Measurements from ENCODE around the gene FBXO9. TPM values are rescaled to one million over a fixed set of nuclear protein-coding genes. Genes with fewer than 3 reads are reported as not detected.

FBXO9 gene
- total and polyA plus RNA-seq, 4 experiments from 2014 or later, result 56.2 to 136 (median 93.4) TPM

DNA sequence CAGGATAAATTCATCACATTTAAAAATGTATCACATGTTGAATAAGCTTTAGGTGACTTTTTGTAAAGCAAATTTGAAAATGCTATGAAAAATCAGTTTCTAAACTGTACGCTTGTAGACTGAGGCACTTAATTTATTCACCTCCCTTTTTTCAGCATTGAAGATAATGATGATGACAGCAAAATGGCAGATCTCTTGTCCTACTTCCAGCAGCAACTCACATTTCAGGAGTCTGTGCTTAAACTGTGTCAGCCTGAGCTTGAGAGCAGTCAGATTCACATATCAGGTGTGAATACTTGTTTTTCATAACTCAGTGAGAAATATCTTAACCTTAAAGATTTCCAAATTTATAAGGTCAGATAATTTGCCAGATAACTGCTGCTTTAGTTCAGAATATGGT, 15.6 kb downstream of the FBXO9 start:
- H3K27ac Mint-ChIP-seq, result peak overlapping the region in 1 of 7 donors; percentile 14
- CTCF ChIA-PET (ENCODE audit: partially characterized antibody), result interaction anchor here (1.1 kb wide), 1 partner anchor 13 kb away, joined by 3 read pairs; no protein-coding TSS in a partner anchor
- no peaks in the 10 kb centered on the region for H3K27me3 ChIP-seq (ENCODE audit: insufficient read depth, low read length)
- no peak overlapping the region for H3K4me3 ChIP-seq (ENCODE audit: low read length in 2 of 2)
- no peak overlapping the region for H3K27ac ChIP-seq (ENCODE audit: low read depth, low read length)
- peaks cover 58% of the 10 kb centered on the region for H3K36me3 ChIP-seq (ENCODE audit: insufficient read depth, low read length)
- no peaks in the 10 kb centered on the region for H3K27me3 Mint-ChIP-seq
- DNase-seq, result no peak
- H3K9me3 Mint-ChIP-seq, result no peaks in the 10 kb centered on the region
- peaks cover 0 to 1% (median 0%) of the 10 kb centered on the region in 4 donors for H3K4me1 Mint-ChIP-seq
- intact Hi-C loops (cut with micrococcal nuclease), result no loop called here
- POLR2A ChIA-PET (ENCODE audit: partially characterized antibody), result interaction anchor here (1.2 kb wide), 1 partner anchor 15 kb away, joined by 5 read pairs; no protein-coding TSS in a partner anchor
- peaks cover 56 to 68% of the 10 kb centered on the region in 2 donors for H3K36me3 Mint-ChIP-seq
- H3K4me3 Mint-ChIP-seq, result no peak overlapping the region
- no peaks in the 10 kb centered on the region for H3K4me1 ChIP-seq (ENCODE audit: insufficient read depth, low read length)
- H3K9me3 ChIP-seq (ENCODE audit: control insufficient read depth in 1 of 2, low read length in 2 of 2), result no peaks in the 10 kb centered on the region

DNA sequence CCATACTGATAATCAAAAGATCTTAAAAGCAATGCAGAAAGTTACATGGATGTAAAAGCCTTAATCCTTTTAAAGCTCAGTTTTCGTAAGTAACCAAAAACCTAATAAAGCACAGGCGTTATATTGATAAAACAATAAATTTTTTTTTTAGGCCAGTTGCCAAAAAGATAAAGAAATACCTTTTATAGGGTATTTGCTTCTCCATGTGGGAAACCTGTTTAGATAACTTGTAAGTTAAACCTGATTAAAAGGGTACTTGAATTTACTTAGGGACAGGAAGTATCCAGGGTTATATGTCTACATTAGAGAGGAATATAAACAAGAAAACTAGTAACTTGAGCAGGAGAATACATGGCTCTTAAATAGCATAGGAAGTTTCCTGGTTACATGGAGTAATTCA, 21.1 kb downstream of the FBXO9 start:
- intact Hi-C loops (cut with micrococcal nuclease), result no loop called here
- Histone ChIP-seq H3K36me3 (ENCODE audit: insufficient read depth, low read length) (peaks cover 48% of the 10 kb centered on the region), H3K4me1 (ENCODE audit: insufficient read depth, low read length) (no peaks in the 10 kb centered on the region), H3K4me3 (ENCODE audit: low read length in 2 of 2) (no peak overlapping the region), H3K27me3 (ENCODE audit: insufficient read depth, low read length) (no peaks in the 10 kb centered on the region), H3K9me3 (ENCODE audit: control insufficient read depth in 1 of 2, low read length in 2 of 2) (no peaks in the 10 kb centered on the region), H3K27ac (ENCODE audit: low read depth, low read length) (no peak overlapping the region)
- peaks cover 0 to 1% (median 0%) of the 10 kb centered on the region in 4 donors for H3K4me1 Mint-ChIP-seq
- H3K27ac Mint-ChIP-seq, result no peak overlapping the region
- CTCF ChIA-PET (ENCODE audit: partially characterized antibody), result interaction anchor here (0.5 kb wide), 1 partner anchor 18 kb away, joined by 3 read pairs; no protein-coding TSS in a partner anchor
- no peak for DNase-seq
- H3K9me3 Mint-ChIP-seq, result no peaks in the 10 kb centered on the region
- H3K4me3 Mint-ChIP-seq, result no peak overlapping the region
- POLR2A ChIA-PET (ENCODE audit: partially characterized antibody), result no interaction called here
- peaks cover 57 to 62% of the 10 kb centered on the region in 2 donors for H3K36me3 Mint-ChIP-seq
- H3K27me3 Mint-ChIP-seq, result no peaks in the 10 kb centered on the region

DNA sequence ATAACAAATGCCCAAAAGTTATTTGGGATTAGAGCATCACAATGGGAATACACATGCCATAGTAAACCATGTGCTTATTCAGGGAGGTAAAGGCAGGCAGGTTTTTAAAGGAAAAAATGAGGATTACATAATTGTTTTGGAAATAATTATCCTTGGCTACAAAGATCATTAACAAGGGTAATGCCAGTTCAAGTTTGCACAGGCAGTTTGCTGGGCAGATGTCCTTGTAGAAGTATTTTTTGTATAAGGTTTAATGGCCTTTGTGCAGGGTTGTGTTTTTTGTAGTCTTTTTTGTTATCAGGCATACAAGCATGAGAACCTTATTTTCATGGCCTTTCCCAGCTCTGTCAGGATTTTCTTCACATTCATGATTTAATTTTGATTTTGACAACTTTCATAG, 24.7 kb downstream of the FBXO9 start:
- intact Hi-C loops (cut with micrococcal nuclease), result no loop called here
- Histone ChIP-seq H3K4me1 (ENCODE audit: insufficient read depth, low read length) (no peaks in the 10 kb centered on the region), H3K27me3 (ENCODE audit: insufficient read depth, low read length) (no peaks in the 10 kb centered on the region), H3K4me3 (ENCODE audit: low read length in 2 of 2) (no peak overlapping the region), H3K36me3 (ENCODE audit: insufficient read depth, low read length) (peaks cover 50% of the 10 kb centered on the region), H3K27ac (ENCODE audit: low read depth, low read length) (no peak overlapping the region), H3K9me3 (ENCODE audit: control insufficient read depth in 1 of 2, low read length in 2 of 2) (no peaks in the 10 kb centered on the region)
- H3K36me3 Mint-ChIP-seq, result peaks cover 44 to 63% of the 10 kb centered on the region in 2 donors
- no peaks in the 10 kb centered on the region for H3K9me3 Mint-ChIP-seq
- DNase-seq, result no peak
- H3K4me3 Mint-ChIP-seq, result no peak overlapping the region
- CTCF ChIA-PET (ENCODE audit: partially characterized antibody), result no interaction called here
- H3K27ac Mint-ChIP-seq, result no peak overlapping the region
- POLR2A ChIA-PET (ENCODE audit: partially characterized antibody), result no interaction called here
- H3K4me1 Mint-ChIP-seq, result no peaks in the 10 kb centered on the region
- no peaks in the 10 kb centered on the region for H3K27me3 Mint-ChIP-seq

DNA sequence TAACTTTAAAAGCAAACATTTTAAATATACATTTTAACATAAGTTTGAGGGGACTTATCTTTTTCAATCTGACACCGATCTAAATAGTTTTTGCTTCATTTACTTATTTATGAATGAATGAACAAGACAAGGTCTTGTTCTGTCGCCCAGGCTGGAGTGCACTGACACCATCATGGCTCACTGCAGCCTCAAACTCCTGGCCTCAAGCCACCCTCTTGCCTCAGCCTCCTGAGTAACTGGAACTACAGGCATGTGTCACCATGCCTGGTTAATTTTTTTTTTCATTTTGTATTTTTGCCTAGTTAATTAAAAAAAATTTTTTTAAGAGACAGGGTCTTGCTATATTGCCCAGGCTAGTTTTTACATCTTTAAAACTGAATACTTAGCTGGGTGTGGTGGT, 25.4 kb downstream of the FBXO9 start:
- CTCF ChIA-PET (ENCODE audit: partially characterized antibody), result interaction anchor here (1.0 kb wide), 1 partner anchor 25 kb away, joined by 3 read pairs; the partner anchor contains the start of gene FBXO9
- no peak for DNase-seq
- no peak overlapping the region for H3K4me3 Mint-ChIP-seq
- H3K27ac Mint-ChIP-seq, result peak overlapping the region in 1 of 7 donors; percentile 23
- Histone ChIP-seq H3K27me3 (ENCODE audit: insufficient read depth, low read length) (no peaks in the 10 kb centered on the region), H3K36me3 (ENCODE audit: insufficient read depth, low read length) (peaks cover 56% of the 10 kb centered on the region), H3K27ac (ENCODE audit: low read depth, low read length) (no peak overlapping the region), H3K9me3 (ENCODE audit: control insufficient read depth in 1 of 2, low read length in 2 of 2) (no peaks in the 10 kb centered on the region), H3K4me3 (ENCODE audit: low read length in 2 of 2) (no peak overlapping the region), H3K4me1 (ENCODE audit: insufficient read depth, low read length) (no peaks in the 10 kb centered on the region)
- H3K27me3 Mint-ChIP-seq, result no peaks in the 10 kb centered on the region
- intact Hi-C loops (cut with micrococcal nuclease), result no loop called here
- no peaks in the 10 kb centered on the region for H3K4me1 Mint-ChIP-seq
- POLR2A ChIA-PET (ENCODE audit: partially characterized antibody), result no interaction called here
- H3K36me3 Mint-ChIP-seq, result peaks cover 50 to 69% of the 10 kb centered on the region in 2 donors
- H3K9me3 Mint-ChIP-seq, result no peaks in the 10 kb centered on the region

DNA sequence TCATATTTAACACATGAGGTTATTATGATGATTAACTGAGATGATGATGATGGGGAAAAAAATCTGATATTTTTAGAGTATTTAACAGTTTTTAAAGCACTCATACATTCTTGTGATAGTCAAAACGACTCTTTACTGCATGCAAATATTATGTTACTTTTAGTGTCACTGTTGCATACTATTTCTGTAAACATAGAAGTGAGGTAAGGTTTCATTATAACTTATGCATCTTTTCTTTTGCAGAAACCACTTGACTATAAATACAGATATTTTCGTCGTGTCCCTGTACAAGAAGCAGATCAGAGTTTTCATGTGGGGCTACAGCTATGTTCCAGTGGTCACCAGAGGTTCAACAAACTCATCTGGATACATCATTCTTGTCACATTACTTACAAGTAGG, 30.1 kb downstream of the FBXO9 start:
- DNase-seq, result no peak
- H3K9me3 ChIP-seq (ENCODE audit: control insufficient read depth in 1 of 2, low read length in 2 of 2), result no peaks in the 10 kb centered on the region
- ChIA-PET POLR2A (ENCODE audit: partially characterized antibody) (no interaction called here), CTCF (ENCODE audit: partially characterized antibody) (no interaction called here)
- H3K27ac ChIP-seq (ENCODE audit: low read depth, low read length), result no peak overlapping the region
- H3K4me3 ChIP-seq (ENCODE audit: low read length in 2 of 2), result no peak overlapping the region
- no peaks in the 10 kb centered on the region for H3K4me1 ChIP-seq (ENCODE audit: insufficient read depth, low read length)
- Mint-ChIP-seq H3K4me1 (no peaks in the 10 kb centered on the region), H3K9me3 (no peaks in the 10 kb centered on the region), H3K4me3 (no peak overlapping the region), H3K36me3 (peaks cover 55 to 77% of the 10 kb centered on the region in 2 donors), H3K27ac (no peak overlapping the region), H3K27me3 (no peaks in the 10 kb centered on the region)
- H3K27me3 ChIP-seq (ENCODE audit: insufficient read depth, low read length), result no peaks in the 10 kb centered on the region
- H3K36me3 ChIP-seq (ENCODE audit: insufficient read depth, low read length), result peaks cover 61% of the 10 kb centered on the region
- intact Hi-C loops (cut with micrococcal nuclease), result no loop called here

DNA sequence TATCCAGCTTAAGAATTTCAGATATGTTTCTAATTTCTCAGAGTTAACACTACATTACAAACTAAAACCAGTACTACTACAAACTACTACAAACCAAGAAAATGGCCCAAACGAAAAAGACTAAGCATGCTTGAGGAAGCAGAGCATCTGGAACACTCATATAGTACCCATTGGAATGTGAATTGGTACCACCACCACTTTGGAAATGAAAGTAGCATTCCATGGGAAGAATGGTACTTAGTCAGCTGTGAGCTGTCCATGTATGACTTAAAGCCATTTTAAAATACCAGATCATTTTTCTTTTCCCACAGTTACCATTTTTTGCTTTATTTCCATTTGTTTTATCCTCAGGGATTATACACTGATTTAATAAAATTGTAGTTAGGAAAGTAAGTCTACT, 30.5 kb downstream of the FBXO9 start:
- no peaks in the 10 kb centered on the region for H3K27me3 Mint-ChIP-seq
- no peak overlapping the region for H3K4me3 Mint-ChIP-seq
- H3K4me1 Mint-ChIP-seq, result no peaks in the 10 kb centered on the region
- no peaks in the 10 kb centered on the region for H3K9me3 Mint-ChIP-seq
- no peaks in the 10 kb centered on the region for H3K9me3 ChIP-seq (ENCODE audit: control insufficient read depth in 1 of 2, low read length in 2 of 2)
- peaks cover 51 to 78% of the 10 kb centered on the region in 2 donors for H3K36me3 Mint-ChIP-seq
- no peak overlapping the region for H3K4me3 ChIP-seq (ENCODE audit: low read length in 2 of 2)
- DNase-seq, result no peak
- peaks cover 61% of the 10 kb centered on the region for H3K36me3 ChIP-seq (ENCODE audit: insufficient read depth, low read length)
- ChIA-PET POLR2A (ENCODE audit: partially characterized antibody) (no interaction called here), CTCF (ENCODE audit: partially characterized antibody) (no interaction called here)
- H3K27ac ChIP-seq (ENCODE audit: low read depth, low read length), result no peak overlapping the region
- intact Hi-C loops (cut with micrococcal nuclease), result no loop called here
- H3K27ac Mint-ChIP-seq, result no peak overlapping the region
- no peaks in the 10 kb centered on the region for H3K4me1 ChIP-seq (ENCODE audit: insufficient read depth, low read length)
- H3K27me3 ChIP-seq (ENCODE audit: insufficient read depth, low read length), result no peaks in the 10 kb centered on the region

DNA sequence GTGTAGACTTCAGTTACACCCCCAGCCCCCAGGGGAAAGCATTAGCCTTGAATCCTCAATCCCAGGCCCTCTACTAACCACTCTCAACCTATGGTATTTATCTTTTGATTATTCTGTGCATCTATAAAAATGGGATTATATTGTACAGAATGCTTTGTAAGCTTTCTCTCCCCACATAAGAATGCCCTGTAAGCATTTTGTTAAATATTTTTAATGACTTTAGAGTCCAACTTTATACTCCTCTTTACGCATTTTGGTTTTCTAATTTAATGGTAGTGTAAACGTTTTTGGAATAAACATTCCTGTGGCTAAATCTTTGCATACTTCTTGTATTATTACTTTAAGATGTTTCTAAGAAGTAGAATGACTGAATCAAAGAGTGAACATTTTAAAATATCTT, 35.4 kb downstream of the FBXO9 start:
- no peak overlapping the region for H3K4me3 Mint-ChIP-seq
- intact Hi-C loops (cut with micrococcal nuclease), result no loop called here
- no peaks in the 10 kb centered on the region for H3K4me1 ChIP-seq (ENCODE audit: insufficient read depth, low read length)
- no peak overlapping the region for H3K27ac ChIP-seq (ENCODE audit: low read depth, low read length)
- H3K27me3 Mint-ChIP-seq, result no peaks in the 10 kb centered on the region
- peaks cover 34 to 58% of the 10 kb centered on the region in 2 donors for H3K36me3 Mint-ChIP-seq
- no peak for DNase-seq
- H3K9me3 ChIP-seq (ENCODE audit: control insufficient read depth in 1 of 2, low read length in 2 of 2), result no peaks in the 10 kb centered on the region
- peak overlapping the region in 2 of 7 donors; percentile 22 to 24 for H3K27ac Mint-ChIP-seq
- no peak overlapping the region for H3K4me3 ChIP-seq (ENCODE audit: low read length in 2 of 2)
- no peaks in the 10 kb centered on the region for H3K4me1 Mint-ChIP-seq
- H3K27me3 ChIP-seq (ENCODE audit: insufficient read depth, low read length), result no peaks in the 10 kb centered on the region
- CTCF ChIA-PET (ENCODE audit: partially characterized antibody), result no interaction called here
- H3K36me3 ChIP-seq (ENCODE audit: insufficient read depth, low read length), result peaks cover 23% of the 10 kb centered on the region
- no peaks in the 10 kb centered on the region for H3K9me3 Mint-ChIP-seq
- POLR2A ChIA-PET (ENCODE audit: partially characterized antibody), result no interaction called here

DNA sequence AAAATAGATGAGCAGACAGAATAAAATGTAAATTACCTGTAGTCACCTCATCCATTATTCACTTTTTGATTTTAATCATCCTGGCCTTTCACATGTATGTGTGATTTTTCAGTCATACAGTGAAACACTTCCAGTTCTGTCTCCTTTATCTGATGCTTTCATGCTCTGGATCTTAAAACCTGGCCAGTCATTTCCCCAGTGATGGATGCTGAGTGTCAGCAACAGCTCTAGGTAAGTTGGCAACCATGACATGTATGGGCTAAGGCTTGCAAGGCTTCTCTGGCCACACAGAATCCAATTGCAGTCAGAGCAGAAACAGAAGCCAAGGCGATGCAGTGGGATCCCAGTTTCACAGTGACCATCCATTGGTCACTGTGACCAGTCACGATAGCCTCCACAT, 35.8 kb downstream of the FBXO9 start:
- peak overlapping the region in 2 of 7 donors; percentile 35 to 58 for H3K27ac Mint-ChIP-seq
- H3K27ac ChIP-seq (ENCODE audit: low read depth, low read length), result no peak overlapping the region
- no peaks in the 10 kb centered on the region for H3K9me3 Mint-ChIP-seq
- ChIA-PET CTCF (ENCODE audit: partially characterized antibody) (no interaction called here), POLR2A (ENCODE audit: partially characterized antibody) (no interaction called here)
- H3K36me3 ChIP-seq (ENCODE audit: insufficient read depth, low read length), result peaks cover 19% of the 10 kb centered on the region
- no peaks in the 10 kb centered on the region for H3K27me3 ChIP-seq (ENCODE audit: insufficient read depth, low read length)
- H3K36me3 Mint-ChIP-seq, result peaks cover 29 to 54% of the 10 kb centered on the region in 2 donors
- no peak overlapping the region for H3K4me3 Mint-ChIP-seq
- H3K4me1 ChIP-seq (ENCODE audit: insufficient read depth, low read length), result no peaks in the 10 kb centered on the region
- intact Hi-C loops (cut with micrococcal nuclease), result no loop called here
- no peaks in the 10 kb centered on the region for H3K9me3 ChIP-seq (ENCODE audit: control insufficient read depth in 1 of 2, low read length in 2 of 2)
- H3K27me3 Mint-ChIP-seq, result no peaks in the 10 kb centered on the region
- no peak for DNase-seq
- H3K4me3 ChIP-seq (ENCODE audit: low read length in 2 of 2), result no peak overlapping the region
- no peaks in the 10 kb centered on the region for H3K4me1 Mint-ChIP-seq
